T47D (cell line): ENCODE results near the gene SPOPL.

Experiments used
- DNase-seq, 2 experiments: peaks; one replicate each; pipeline versions ENCODE4 v3.0.0 to v3.0.0-alpha.2; 2011 to 2012; ENCODE audit warnings: low read depth in 1 of 2, low spot score in 1 of 2
- JUND ChIP-seq: IDR thresholded peaks from 2 replicates; pipeline ENCODE4 v1.6.1; 2012; ENCODE audit warnings: low read depth
- in situ Hi-C: cut with HindIII; loops from 2 replicates; pipeline ENCODE4 v1.10.0; 2016; ENCODE audit warnings: low sequenced_read_pairs, low pct_unique_long_range_greater_than_20kb

The SPOPL gene

GRCh38 chr2:138601458-138602165 is 100.0 kb downstream of the SPOPL start:
- in situ Hi-C loops, result no loop called here
- no peak for TF ChIP-seq JUND
- no peak for DNase-seq

- no peak for TF ChIP-seq JUND
- in situ Hi-C loops, result no loop called here
- no peak for DNase-seq
Measured at GRCh38 chr2:138602166-138602460, 100.5 kb downstream of the SPOPL start.

GRCh38 chr2:138607746-138608145 is 106.2 kb downstream of the SPOPL start:
- TF ChIP-seq JUND, result no peak
- in situ Hi-C loops, result no loop called here
- DNase-seq, result no peak

GRCh38 chr2:138609446-138609845 is 107.9 kb downstream of the SPOPL start:
- in situ Hi-C loops, result no loop called here

GRCh38 chr2:138610201-138610953 is 108.8 kb downstream of the SPOPL start:
- in situ Hi-C loops, result no loop called here
- DNase-seq, result no peak
- TF ChIP-seq JUND, result no peak

More at GRCh38 chr2:138609446-138609845, 107.9 kb downstream of the SPOPL start:
- DNase-seq, result no peak
- no peak for TF ChIP-seq JUND

- TF ChIP-seq JUND, result no peak
- in situ Hi-C loops, result no loop called here
Measured at GRCh38 chr2:138615257-138615656, 113.7 kb downstream of the SPOPL start.

GRCh38 chr2:138617026-138617425 is 115.5 kb downstream of the SPOPL start:
- TF ChIP-seq JUND, result no peak
- no peak for DNase-seq
- in situ Hi-C loops, result no loop called here

More at GRCh38 chr2:138615257-138615656, 113.7 kb downstream of the SPOPL start:
- no peak for DNase-seq

- in situ Hi-C loops, result no loop called here
- no peak for DNase-seq
- no peak for TF ChIP-seq JUND
Measured at GRCh38 chr2:138618971-138619370, 117.4 kb downstream of the SPOPL start.

GRCh38 chr2:138620431-138620830 is 118.9 kb downstream of the SPOPL start:
- no peak for DNase-seq
- TF ChIP-seq JUND, result no peak
- in situ Hi-C loops, result no loop called here

- in situ Hi-C loops, result no loop called here
- TF ChIP-seq JUND, result no peak
- no peak for DNase-seq
Measured at GRCh38 chr2:138621139-138621538, 119.6 kb downstream of the SPOPL start.

- no peak for DNase-seq
- in situ Hi-C loops, result no loop called here
- TF ChIP-seq JUND, result no peak
Measured at GRCh38 chr2:138622613-138623012, 121.0 kb downstream of the SPOPL start.
